AG09319 (cell line): Measurements from ENCODE around the gene TOX2.

Source experiments
- DNase-seq: peaks from one replicate; pipeline ENCODE4 v3.0.0-alpha.2; 2010; ENCODE audit warnings: low read depth; ENCODE audit errors: extremely low read depth
- TF ChIP-seq, protein P1 (sequence below): IDR thresholded peaks from 2 replicates; pipeline ENCODE4 v1.5.1; 2011; ENCODE audit warnings: low read depth, mild to moderate bottlenecking, inconsistent platforms, low read length, moderate library complexity

TOX2 gene

DNA sequence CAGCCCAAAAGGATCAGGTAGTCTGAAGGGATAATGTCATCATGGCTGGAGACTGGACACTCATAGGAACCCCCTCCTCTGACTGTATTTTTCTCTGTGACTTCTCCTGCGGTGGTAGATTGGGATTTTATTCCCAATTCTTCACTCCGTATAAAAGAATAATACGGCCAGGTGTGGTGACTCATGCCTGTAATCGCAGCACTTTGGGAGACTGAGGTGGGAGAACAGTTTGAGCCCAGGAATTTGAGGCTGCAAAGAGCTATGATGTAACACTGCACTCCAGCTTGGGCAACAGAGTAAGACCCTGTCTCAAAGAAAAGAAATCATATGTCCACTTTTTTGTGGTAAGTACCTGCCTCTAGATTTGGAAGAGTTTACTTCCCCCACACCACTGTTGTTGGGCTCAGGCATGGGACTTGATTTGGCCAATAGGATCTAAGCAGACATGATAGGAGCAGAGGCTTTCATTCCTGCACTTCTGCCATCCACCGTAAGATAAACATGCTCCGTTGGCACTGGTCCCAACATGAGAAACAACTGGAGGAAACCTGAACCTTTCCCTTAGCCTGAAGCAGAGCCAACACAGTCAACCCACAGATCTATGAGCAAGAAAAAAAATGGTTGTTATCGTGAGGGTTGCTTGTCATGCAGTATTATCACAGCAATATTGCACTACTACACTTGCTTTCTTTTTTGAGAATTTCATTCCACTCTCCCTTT is 190.3 kb downstream of the TOX2 start:
- DNase-seq: peak; percentile 67
- TF ChIP-seq, protein P1, sequence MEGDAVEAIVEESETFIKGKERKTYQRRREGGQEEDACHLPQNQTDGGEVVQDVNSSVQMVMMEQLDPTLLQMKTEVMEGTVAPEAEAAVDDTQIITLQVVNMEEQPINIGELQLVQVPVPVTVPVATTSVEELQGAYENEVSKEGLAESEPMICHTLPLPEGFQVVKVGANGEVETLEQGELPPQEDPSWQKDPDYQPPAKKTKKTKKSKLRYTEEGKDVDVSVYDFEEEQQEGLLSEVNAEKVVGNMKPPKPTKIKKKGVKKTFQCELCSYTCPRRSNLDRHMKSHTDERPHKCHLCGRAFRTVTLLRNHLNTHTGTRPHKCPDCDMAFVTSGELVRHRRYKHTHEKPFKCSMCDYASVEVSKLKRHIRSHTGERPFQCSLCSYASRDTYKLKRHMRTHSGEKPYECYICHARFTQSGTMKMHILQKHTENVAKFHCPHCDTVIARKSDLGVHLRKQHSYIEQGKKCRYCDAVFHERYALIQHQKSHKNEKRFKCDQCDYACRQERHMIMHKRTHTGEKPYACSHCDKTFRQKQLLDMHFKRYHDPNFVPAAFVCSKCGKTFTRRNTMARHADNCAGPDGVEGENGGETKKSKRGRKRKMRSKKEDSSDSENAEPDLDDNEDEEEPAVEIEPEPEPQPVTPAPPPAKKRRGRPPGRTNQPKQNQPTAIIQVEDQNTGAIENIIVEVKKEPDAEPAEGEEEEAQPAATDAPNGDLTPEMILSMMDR: no peak

DNA sequence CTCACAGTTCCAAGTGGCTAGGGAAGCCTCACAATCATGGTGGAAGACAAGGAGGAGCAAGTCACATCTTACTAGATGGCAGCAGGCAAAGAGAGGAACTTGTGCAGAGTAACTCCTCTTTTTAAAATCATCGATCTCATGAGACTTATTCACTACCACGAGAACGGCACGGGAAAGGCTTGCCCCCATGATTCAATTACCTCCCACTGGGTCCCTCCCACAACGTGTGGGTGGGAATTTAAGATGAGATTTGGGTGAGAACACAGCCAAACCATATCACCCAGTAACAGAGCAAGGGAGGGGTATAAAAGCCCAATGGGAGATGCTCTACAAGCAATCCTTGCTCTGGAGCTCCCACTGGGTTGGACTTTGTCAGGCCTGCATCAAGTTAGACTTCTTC is 192.0 kb downstream of the TOX2 start:
- TF ChIP-seq, protein P1: no peak
- no peak for DNase-seq

- TF ChIP-seq, protein P1: peak; percentile 11
- no peak for DNase-seq
These were observed 195.3 kb downstream of the TOX2 start for GRCh38 chr20:44109951-44110361.

- TF ChIP-seq, protein P1: no peak
These were observed 196.3 kb downstream of the TOX2 start for GRCh38 chr20:44110816-44111568.

DNA sequence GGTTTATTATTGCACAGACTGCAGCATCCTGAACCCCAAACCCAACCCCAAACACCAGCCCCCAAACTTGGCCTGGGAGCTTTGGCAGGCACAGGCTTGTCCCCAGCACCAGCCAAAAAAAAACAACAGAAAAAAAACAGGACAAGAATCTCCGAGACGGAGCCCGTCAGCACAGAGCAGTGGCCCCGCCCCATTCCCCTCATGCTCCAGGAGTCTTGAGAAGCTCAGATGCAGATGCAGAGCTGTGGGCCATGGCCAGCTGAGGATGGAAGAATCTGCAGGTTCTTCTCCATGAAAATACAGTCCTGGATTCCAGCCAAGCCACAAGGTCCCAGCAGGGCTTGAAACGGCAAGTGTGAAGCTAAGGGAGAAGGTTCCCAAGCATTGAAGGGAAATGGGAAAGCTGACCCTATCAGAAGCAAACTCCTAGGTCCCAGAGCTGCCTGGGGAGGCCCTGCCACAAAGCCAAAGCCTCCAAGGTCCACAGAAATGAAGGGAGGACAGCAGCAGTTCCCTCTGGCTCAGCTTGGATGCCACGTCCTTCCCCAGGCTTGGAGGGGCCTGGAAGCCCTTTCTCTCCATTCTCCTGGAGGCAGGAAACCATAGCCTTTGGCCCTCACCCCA is 197.2 kb downstream of the TOX2 start:
- DNase-seq: no peak
- TF ChIP-seq, protein P1: no peak

More at GRCh38 chr20:44110816-44111568, 196.3 kb downstream of the TOX2 start:
- no peak for DNase-seq

GRCh38 chr20:44112456-44112855 is 197.8 kb downstream of the TOX2 start:
- TF ChIP-seq, protein P1: no peak
- no peak for DNase-seq
